Endodermal cell (in vitro differentiated cells): ENCODE data around the gene IFNGR2. TPM values are rescaled to one million over a fixed set of nuclear protein-coding genes. Genes with fewer than 3 reads are reported as not detected.

ENCODE experiments used
- DNase-seq: peaks from one replicate; pipeline ENCODE4 v3.0.0-alpha.2; 2017
- H3K27ac ChIP-seq: 2 replicates; pipeline ENCODE4 v1.5.1; 2013; ENCODE audit warnings: mild to moderate bottlenecking, low read depth, low read length, moderate library complexity
- H3K27me3 ChIP-seq: 2 replicates; pipeline ENCODE4 v1.6.1; 2013; ENCODE audit warnings: mild to moderate bottlenecking, low read length, moderate library complexity; ENCODE audit not compliant: insufficient read depth, control insufficient read depth, poor library complexity, severe bottlenecking
- H3K36me3 ChIP-seq: 2 replicates; pipeline ENCODE4 v1.7.0; 2013; ENCODE audit warnings: mild to moderate bottlenecking, low read length, moderate library complexity; ENCODE audit not compliant: control insufficient read depth, insufficient read depth
- H3K4me1 ChIP-seq: one replicate; pipeline ENCODE4 v1.7.0; 2013; ENCODE audit warnings: low read length; ENCODE audit not compliant: control insufficient read depth, insufficient read depth
- H3K4me3 ChIP-seq: 2 replicates; pipeline ENCODE4 v1.5.1; 2013; ENCODE audit warnings: mild to moderate bottlenecking, low read length, moderate library complexity
- H3K9ac ChIP-seq: 2 replicates; pipeline ENCODE4 v1.6.1; 2013; ENCODE audit warnings: mild to moderate bottlenecking, low read length, moderate library complexity; ENCODE audit not compliant: poor library complexity, severe bottlenecking; ENCODE audit errors: extremely low read depth
- H3K9me3 ChIP-seq: 2 replicates; pipeline ENCODE4 v1.6.1; 2013; ENCODE audit warnings: mild to moderate bottlenecking, low read length, moderate library complexity; ENCODE audit not compliant: control insufficient read depth
- H3K27ac Mint-ChIP-seq: 2 replicates; pipeline ENCODE4 v1.8.0; 2020; ENCODE audit warnings: mixed read lengths
- H3K27me3 Mint-ChIP-seq: 2 replicates; pipeline ENCODE4 v1.8.0; 2021; ENCODE audit warnings: mild to moderate bottlenecking, mixed read lengths; ENCODE audit not compliant: insufficient read depth
- H3K36me3 Mint-ChIP-seq: 2 replicates; pipeline ENCODE4 v1.8.0; 2020; ENCODE audit warnings: low read depth, mixed read lengths
- H3K4me1 Mint-ChIP-seq: 2 replicates; pipeline ENCODE4 v1.8.0; 2020; ENCODE audit warnings: mixed read lengths
- H3K4me3 Mint-ChIP-seq: 2 replicates; pipeline ENCODE4 v1.8.0; 2020; ENCODE audit warnings: mild to moderate bottlenecking, moderate library complexity, mixed read lengths
- H3K9me3 Mint-ChIP-seq: 2 replicates; pipeline ENCODE4 v1.8.0; 2020; ENCODE audit warnings: mild to moderate bottlenecking, mixed read lengths
- WGBS, 2 experiments: methylation state at CpG; one replicate each; pipeline versions ENCODE4 v1.1.5 to v1.1.7; 2013; ENCODE audit warnings: missing lambda C conversion rate in 2 of 2, mixed read lengths in 1 of 2; ENCODE audit not compliant: insufficient coverage in 1 of 2, insufficient read length in 1 of 2; 5-methylcytosine and 5-hydroxymethylcytosine counted together
- total RNA-seq, 2 donors: library from RNA; stranded (reverse); fragmentation: NEBNext Ultra II Directional in 1 of 2; extraction: Animal tissue kit (Norgen Biotek cat#: 25700) in 1 of 2; gene quantifications; 2 replicates in 1 of 2; 3 replicates in 1 of 2; pipeline ENCODE4 v1.2.1, GENCODE V29; 2021
- TF ChIP-seq, protein P1 (sequence below): fragments of 200-600 bp; sonication (generic); conservative IDR thresholded peaks from 2 replicates; pipeline ENCODE4 v1.5.0; 2021; ENCODE audit warnings: antibody characterized with exemption, mild to moderate bottlenecking

The IFNGR2 gene
- total RNA-seq, 2 donors from 2014 or later, result 41.9 to 55.1 TPM

DNA sequence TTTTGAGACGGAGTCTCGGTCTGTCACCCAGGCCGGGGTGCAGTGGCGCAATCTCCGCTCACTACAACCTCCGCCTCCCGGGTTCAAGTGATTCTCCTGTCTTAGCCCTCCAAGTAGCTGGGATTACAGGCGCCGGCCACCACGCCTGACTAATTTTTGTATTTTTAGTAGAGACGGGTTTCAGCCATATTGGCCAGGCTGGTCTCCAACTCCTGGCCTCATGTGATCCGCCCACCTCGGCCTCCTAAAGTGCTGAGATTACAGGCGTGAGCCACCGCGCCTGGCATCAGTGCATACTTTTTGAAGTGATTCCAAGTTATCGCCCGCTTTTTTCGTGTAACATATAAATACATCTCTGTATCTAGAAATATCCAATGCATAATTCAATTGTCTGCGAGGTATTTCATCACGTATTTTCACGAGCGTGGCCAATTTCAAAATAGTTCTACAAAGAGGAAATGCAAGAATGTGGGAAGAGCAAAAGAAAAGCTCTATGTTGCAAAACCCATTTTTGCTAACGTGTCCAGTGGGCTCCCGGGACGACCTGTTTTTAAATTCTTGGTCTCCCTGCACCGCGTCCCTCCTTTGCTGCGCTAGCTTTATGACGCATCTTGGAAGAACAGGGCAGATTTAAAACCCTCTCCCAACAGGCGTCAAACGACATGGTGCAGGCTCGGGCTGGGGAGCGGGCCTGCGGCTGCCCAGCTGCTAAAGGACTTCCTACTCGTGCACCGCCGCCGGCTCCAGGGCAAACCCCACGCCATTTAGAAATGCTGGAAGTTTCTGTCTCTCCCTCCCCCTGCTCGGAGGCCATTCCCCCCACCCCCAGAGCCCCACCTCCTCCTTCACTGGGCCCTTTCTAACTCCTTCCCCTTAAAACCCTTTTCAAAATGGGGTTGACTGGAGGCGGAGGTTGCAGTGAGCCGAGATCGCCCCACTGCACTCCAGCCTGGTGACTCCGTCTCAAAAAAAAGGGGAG is 923 bp upstream of the IFNGR2 start:
- H3K4me1 Mint-ChIP-seq, result peaks cover 19% of the 10 kb centered on the region
- Histone ChIP-seq H3K9me3 (no peaks in the 10 kb centered on the region), H3K4me1 (no peaks in the 10 kb centered on the region), H3K27ac (no peak overlapping the region), H3K27me3 (no peaks in the 10 kb centered on the region), H3K9ac (peak overlapping the region; percentile 38), H3K4me3 (no peak overlapping the region), H3K36me3 (peaks cover 4% of the 10 kb centered on the region)
- TF ChIP-seq, protein P1, sequence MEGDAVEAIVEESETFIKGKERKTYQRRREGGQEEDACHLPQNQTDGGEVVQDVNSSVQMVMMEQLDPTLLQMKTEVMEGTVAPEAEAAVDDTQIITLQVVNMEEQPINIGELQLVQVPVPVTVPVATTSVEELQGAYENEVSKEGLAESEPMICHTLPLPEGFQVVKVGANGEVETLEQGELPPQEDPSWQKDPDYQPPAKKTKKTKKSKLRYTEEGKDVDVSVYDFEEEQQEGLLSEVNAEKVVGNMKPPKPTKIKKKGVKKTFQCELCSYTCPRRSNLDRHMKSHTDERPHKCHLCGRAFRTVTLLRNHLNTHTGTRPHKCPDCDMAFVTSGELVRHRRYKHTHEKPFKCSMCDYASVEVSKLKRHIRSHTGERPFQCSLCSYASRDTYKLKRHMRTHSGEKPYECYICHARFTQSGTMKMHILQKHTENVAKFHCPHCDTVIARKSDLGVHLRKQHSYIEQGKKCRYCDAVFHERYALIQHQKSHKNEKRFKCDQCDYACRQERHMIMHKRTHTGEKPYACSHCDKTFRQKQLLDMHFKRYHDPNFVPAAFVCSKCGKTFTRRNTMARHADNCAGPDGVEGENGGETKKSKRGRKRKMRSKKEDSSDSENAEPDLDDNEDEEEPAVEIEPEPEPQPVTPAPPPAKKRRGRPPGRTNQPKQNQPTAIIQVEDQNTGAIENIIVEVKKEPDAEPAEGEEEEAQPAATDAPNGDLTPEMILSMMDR, result no peak
- peaks cover 2% of the 10 kb centered on the region for H3K27me3 Mint-ChIP-seq
- no peaks in the 10 kb centered on the region for H3K9me3 Mint-ChIP-seq
- DNase-seq, result peak; percentile 81
- H3K4me3 Mint-ChIP-seq, result peak overlapping the region; percentile 66
- WGBS, 2 experiments, result 75 to 85% methylated on average over 26 to 45 of the region's 45 CpGs
- peak overlapping the region; percentile 85 for H3K27ac Mint-ChIP-seq
- H3K36me3 Mint-ChIP-seq, result peaks cover 10% of the 10 kb centered on the region

DNA sequence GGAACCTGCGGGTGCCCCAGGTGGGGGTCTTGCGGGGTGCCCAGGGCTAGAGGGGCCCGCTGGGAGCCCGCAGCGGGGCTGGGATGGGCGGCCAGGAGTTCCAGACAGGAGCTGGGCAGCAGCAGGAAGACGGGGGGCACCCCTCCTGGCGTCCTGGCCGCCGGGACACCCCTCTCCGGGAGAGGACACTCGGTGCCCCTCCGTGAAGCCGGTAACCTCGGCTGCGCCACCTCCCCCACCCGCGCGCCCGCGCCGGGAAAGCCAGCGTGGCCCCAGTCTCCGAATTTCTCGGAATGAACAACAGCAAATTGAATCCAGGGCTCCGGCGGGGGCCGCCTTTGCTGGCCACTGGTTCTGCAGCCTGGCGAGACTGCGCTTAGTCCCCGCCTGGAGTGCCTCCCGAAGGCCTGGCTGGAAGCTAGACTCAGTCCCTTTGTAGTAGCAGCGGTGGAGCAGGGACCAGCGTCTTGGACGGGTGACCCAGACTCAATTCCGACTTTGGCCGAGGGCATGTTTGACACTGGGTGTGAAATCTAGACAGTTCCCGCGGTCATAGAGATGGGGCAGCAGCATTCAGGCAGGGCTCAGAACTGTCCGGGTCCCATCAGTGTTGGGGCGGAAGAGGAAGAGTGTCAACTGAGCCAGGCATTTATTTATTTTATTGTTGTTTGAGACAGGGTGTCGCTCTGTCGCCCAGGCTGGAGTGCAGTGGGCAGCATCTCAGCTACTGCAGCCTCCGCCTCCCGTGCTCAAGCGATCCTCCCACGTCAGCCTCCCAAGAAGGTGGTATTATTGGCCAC is 773 bp downstream of the IFNGR2 start:
- Mint-ChIP-seq H3K27me3 (peaks cover 2% of the 10 kb centered on the region), H3K27ac (peak overlapping the region; percentile 94), H3K4me1 (peaks cover 19% of the 10 kb centered on the region), H3K36me3 (peaks cover 16% of the 10 kb centered on the region), H3K4me3 (peak overlapping the region; percentile 78), H3K9me3 (no peaks in the 10 kb centered on the region)
- Histone ChIP-seq H3K27me3 (no peaks in the 10 kb centered on the region), H3K9ac (peak overlapping the region; percentile 64), H3K4me1 (no peaks in the 10 kb centered on the region), H3K27ac (peak overlapping the region; percentile 47), H3K4me3 (peak overlapping the region; percentile 93), H3K36me3 (peaks cover 8% of the 10 kb centered on the region), H3K9me3 (no peaks in the 10 kb centered on the region)
- TF ChIP-seq, protein P1, result no peak
- 12 to 18% methylated on average over 28 to 47 of the region's 47 CpGs for WGBS, 2 experiments
- DNase-seq, result peak; percentile 85

DNA sequence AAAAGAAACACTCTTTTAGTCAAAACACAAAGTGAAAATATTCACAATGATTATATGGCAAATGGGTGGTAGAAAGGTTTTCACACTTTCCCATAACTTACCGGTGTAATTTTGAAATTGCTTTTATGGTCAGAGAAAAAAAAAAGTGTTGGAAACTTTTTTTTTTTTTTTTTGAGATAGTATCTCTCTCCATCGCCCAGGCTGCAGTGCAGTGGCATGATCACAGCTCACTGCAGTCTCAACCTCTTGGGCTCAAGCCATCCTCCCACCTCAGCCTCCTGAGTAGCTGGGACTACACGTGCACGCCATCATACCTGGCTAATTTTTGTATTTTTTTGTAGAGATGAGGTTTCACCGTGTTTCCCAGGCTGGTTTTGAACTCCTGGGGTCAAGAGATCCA is 3.3 kb downstream of the IFNGR2 start:
- TF ChIP-seq, protein P1, result no peak
- no peak overlapping the region for H3K9ac ChIP-seq
- H3K9me3 ChIP-seq, result no peaks in the 10 kb centered on the region
- no peak overlapping the region for H3K4me3 Mint-ChIP-seq
- no peaks in the 10 kb centered on the region for H3K27me3 ChIP-seq
- H3K4me3 ChIP-seq, result no peak overlapping the region
- H3K27ac Mint-ChIP-seq, result no peak overlapping the region
- WGBS, 2 experiments, result 89 to 92% methylated on average over 4 to 5 of the region's 5 CpGs
- H3K27ac ChIP-seq, result no peak overlapping the region
- peaks cover 28% of the 10 kb centered on the region for H3K36me3 Mint-ChIP-seq
- peaks cover 17% of the 10 kb centered on the region for H3K36me3 ChIP-seq
- no peaks in the 10 kb centered on the region for H3K27me3 Mint-ChIP-seq
- DNase-seq, result no peak
- no peaks in the 10 kb centered on the region for H3K4me1 ChIP-seq
- no peaks in the 10 kb centered on the region for H3K9me3 Mint-ChIP-seq
- peaks cover 19% of the 10 kb centered on the region for H3K4me1 Mint-ChIP-seq
